ENCODE results near the gene CCT3.

DNA sequence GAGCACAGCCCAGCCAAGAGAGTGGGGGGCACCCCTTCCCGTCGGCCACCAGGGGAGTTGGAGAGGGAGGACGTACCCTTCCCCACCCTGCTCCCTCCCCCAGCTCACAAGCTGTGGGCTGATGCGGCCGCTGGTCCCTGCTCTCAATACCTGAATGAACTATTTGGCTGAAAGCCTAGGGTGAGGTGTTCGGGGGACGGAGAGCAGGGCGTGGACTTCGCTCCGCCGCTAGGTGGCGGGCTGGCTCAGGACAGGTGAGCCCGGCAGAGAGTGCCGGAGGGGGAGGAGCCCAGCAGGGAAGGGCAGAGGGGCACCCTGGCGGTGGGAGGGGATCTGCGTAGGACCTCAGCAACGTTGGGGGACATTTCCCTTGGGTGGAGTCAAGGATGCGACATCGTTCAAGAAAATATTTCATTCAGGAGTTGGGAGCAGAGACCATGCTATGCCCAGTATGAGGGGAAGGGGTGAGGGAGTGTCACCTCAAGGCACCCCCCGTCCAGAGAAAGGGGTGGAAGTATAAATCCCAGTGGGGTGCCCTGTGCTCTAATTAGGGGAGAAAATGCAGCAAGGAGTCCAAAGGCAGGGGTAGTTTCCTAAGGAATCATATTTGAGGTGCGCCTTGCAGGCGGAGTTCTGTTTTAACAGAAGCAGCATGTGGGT lies 18.9 kb upstream of the CCT3 start:
- TF ChIP-seq, protein P1, sequence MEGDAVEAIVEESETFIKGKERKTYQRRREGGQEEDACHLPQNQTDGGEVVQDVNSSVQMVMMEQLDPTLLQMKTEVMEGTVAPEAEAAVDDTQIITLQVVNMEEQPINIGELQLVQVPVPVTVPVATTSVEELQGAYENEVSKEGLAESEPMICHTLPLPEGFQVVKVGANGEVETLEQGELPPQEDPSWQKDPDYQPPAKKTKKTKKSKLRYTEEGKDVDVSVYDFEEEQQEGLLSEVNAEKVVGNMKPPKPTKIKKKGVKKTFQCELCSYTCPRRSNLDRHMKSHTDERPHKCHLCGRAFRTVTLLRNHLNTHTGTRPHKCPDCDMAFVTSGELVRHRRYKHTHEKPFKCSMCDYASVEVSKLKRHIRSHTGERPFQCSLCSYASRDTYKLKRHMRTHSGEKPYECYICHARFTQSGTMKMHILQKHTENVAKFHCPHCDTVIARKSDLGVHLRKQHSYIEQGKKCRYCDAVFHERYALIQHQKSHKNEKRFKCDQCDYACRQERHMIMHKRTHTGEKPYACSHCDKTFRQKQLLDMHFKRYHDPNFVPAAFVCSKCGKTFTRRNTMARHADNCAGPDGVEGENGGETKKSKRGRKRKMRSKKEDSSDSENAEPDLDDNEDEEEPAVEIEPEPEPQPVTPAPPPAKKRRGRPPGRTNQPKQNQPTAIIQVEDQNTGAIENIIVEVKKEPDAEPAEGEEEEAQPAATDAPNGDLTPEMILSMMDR (IDR thresholded peaks at IDR 0.05): peak; percentile 99
- TF ChIP-seq EZH2 (IDR thresholded peaks at IDR 0.05; ENCODE audit: borderline replicate concordance, insufficient read depth, low read depth, low read length, poor library complexity, severe bottlenecking): no peak

Measured in B cell (primary cell).